GM12864 (cell line): ENCODE results near the gene GNAT2.

ENCODE experiments used
- DNase-seq: peaks from one replicate; pipeline ENCODE4 v3.0.0-alpha.2; 2011; ENCODE audit warnings: low read depth
- H3K4me3 ChIP-seq: 2 replicates; pipeline ENCODE4 v1.5.1; 2011; ENCODE audit warnings: mild to moderate bottlenecking, low read depth, low read length, control low read depth
- CTCF ChIP-seq: IDR thresholded peaks from 2 replicates; pipeline ENCODE4 v1.5.1; 2011; ENCODE audit warnings: low read depth, mild to moderate bottlenecking, moderate library complexity, low read length, control low read depth, inconsistent platforms; ENCODE audit errors: missing control alignments

Gene GNAT2

GRCh38 chr1:109636201-109636952 lies 17.0 kb upstream of the GNAT2 start:
- DNase-seq = no peak
- TF ChIP-seq CTCF = no peak
- no peak overlapping the region for H3K4me3 ChIP-seq

GRCh38 chr1:109635862-109636200 lies 16.4 kb upstream of the GNAT2 start:
- no peak for TF ChIP-seq CTCF

GRCh38 chr1:109634771-109635750 lies 15.6 kb upstream of the GNAT2 start:
- H3K4me3 ChIP-seq = no peak overlapping the region; the same call in 1 of the 2 replicates
- no peak for TF ChIP-seq CTCF

More at GRCh38 chr1:109635862-109636200, 16.4 kb upstream of the GNAT2 start:
- H3K4me3 ChIP-seq = no peak overlapping the region
- DNase-seq = no peak

GRCh38 chr1:109634292-109634691 lies 14.9 kb upstream of the GNAT2 start:
- H3K4me3 ChIP-seq = no peak overlapping the region
- TF ChIP-seq CTCF = no peak
- peak; percentile 47 for DNase-seq

More at GRCh38 chr1:109634771-109635750, 15.6 kb upstream of the GNAT2 start:
- no peak for DNase-seq

GRCh38 chr1:109632671-109633346 lies 13.4 kb upstream of the GNAT2 start:
- no peak overlapping the region for H3K4me3 ChIP-seq
- DNase-seq = no peak
- TF ChIP-seq CTCF = no peak

GRCh38 chr1:109631513-109632505 lies 12.4 kb upstream of the GNAT2 start:
- DNase-seq = no peak
- TF ChIP-seq CTCF = no peak
- H3K4me3 ChIP-seq = no peak overlapping the region
